ENCODE measurements around the gene IL32. TPM values are rescaled to one million over a fixed set of nuclear protein-coding genes. Genes with fewer than 3 reads are reported as not detected.

IL32 gene
- polyA plus RNA-seq, 4 donors = 127 to 1,061 (median 507) TPM

DNA sequence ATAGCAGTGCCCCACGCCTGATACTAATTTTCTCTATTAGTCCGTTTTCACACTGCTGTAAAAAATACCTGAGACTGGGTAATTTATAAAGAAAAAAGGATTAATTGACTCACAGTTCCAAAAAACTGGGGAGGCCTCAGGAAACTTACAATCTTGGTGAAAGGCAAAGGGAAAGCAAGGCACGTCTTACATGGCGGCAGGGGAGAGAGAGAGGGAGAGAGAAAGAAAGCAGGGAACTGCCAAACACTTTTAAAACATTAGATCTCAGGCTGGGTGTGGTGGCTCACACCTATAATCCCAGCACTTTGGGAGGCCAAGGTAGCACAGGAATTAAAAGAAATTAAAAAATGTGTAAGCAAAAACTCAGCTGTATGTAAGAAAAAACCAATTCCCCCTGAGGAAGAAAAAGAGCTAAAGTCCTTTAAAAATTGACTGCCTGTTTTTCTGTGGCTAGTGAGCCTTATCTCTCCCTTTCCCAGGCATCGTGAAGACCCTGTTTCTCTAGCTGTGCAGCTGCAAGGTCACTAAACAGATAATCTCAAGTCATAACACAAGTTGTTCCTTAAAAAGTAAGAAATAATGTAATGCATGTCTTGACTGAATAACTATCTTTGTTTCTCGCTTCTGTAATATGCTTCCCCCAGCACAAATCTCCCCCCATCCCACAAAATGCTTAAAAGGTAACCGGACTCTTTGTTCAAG is 19.7 kb downstream of the IL32 start:
- Histone ChIP-seq H3K9me3 (ENCODE audit: control insufficient read depth in 2 of 2, insufficient read depth in 1 of 2, low read depth in 1 of 2, low read length in 1 of 2) (no peaks in the 10 kb centered on the region), H3K4me3 (ENCODE audit: low read depth in 1 of 3, low read length in 3 of 3) (no peak overlapping the region), H3K4me1 (ENCODE audit: control insufficient read depth in 3 of 3, insufficient read depth in 2 of 3, low read depth in 1 of 3, low read length in 2 of 3) (peaks cover 0 to 48% (median 0%) of the 10 kb centered on the region in 3 donors), H3K27me3 (ENCODE audit: control insufficient read depth in 3 of 3, insufficient read depth in 3 of 3, low read length in 3 of 3) (no peaks in the 10 kb centered on the region), H3K27ac (ENCODE audit: low read depth in 1 of 3, low read length in 2 of 3) (peak overlapping the region in 1 of 3 donors; percentile 91), H3K36me3 (ENCODE audit: control insufficient read depth in 3 of 3, insufficient read depth in 2 of 3, low read depth in 1 of 3, low read length in 3 of 3) (peaks cover 0 to 12% (median 0%) of the 10 kb centered on the region in 3 donors)
- DNase-seq (no peak), FAIRE-seq (no peak)
- 72 to 77% (median 72%) methylated on average over 7 of the region's 7 CpGs for WGBS, 3 donors

DNA sequence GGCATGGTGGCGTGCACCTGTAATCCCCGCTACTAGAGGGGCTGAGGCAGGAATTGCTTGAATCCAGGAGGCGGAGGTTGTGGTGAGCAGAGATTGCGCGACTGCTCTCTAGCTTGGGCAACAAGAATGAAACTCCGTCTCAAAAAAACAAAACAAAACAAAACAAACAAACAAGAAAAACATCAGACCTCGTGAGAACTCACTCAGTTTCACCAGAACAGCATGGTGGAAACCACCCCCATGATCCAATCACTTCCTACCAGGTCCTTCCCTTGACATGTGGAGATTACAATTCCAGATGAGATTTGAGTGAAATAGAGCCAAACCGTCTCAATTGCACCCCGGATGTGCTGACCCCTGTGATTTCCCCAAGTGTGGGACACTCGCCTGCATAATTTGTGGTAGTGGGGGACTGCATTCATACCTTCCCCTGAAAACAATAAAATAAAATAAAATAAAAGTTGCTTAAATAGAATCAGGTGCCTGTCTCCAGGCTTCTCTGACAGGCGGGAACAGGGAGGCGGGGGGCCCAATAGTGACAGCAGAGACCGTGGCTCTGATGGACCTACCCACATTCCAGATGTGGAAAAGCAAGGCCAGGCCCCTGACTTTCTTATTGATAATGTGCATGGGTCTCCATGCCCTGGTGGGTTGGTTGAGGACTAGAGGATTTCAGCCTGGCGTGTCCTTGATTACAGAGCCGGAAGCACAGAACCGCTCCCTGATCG is 20.6 kb downstream of the IL32 start:
- WGBS, 3 donors = 57 to 73% (median 71%) methylated on average over 17 of the region's 17 CpGs
- DNase-seq (no peak), FAIRE-seq (no peak)
- no peaks in the 10 kb centered on the region for H3K9me3 ChIP-seq (ENCODE audit: control insufficient read depth in 2 of 2, insufficient read depth in 1 of 2, low read depth in 1 of 2, low read length in 1 of 2)
- peak overlapping the region in 2 of 3 donors; percentile 76 to 91 for H3K27ac ChIP-seq (ENCODE audit: low read depth in 1 of 3, low read length in 2 of 3)
- H3K4me1 ChIP-seq (ENCODE audit: control insufficient read depth in 3 of 3, insufficient read depth in 2 of 3, low read depth in 1 of 3, low read length in 2 of 3) = peaks cover 0 to 48% (median 0%) of the 10 kb centered on the region in 3 donors
- peak overlapping the region in 1 of 3 donors; percentile 50 for H3K4me3 ChIP-seq (ENCODE audit: low read depth in 1 of 3, low read length in 3 of 3)
- peaks cover 0 to 20% (median 0%) of the 10 kb centered on the region in 3 donors for H3K36me3 ChIP-seq (ENCODE audit: control insufficient read depth in 3 of 3, insufficient read depth in 2 of 3, low read depth in 1 of 3, low read length in 3 of 3)
- H3K27me3 ChIP-seq (ENCODE audit: control insufficient read depth in 3 of 3, insufficient read depth in 3 of 3, low read length in 3 of 3) = no peaks in the 10 kb centered on the region

DNA sequence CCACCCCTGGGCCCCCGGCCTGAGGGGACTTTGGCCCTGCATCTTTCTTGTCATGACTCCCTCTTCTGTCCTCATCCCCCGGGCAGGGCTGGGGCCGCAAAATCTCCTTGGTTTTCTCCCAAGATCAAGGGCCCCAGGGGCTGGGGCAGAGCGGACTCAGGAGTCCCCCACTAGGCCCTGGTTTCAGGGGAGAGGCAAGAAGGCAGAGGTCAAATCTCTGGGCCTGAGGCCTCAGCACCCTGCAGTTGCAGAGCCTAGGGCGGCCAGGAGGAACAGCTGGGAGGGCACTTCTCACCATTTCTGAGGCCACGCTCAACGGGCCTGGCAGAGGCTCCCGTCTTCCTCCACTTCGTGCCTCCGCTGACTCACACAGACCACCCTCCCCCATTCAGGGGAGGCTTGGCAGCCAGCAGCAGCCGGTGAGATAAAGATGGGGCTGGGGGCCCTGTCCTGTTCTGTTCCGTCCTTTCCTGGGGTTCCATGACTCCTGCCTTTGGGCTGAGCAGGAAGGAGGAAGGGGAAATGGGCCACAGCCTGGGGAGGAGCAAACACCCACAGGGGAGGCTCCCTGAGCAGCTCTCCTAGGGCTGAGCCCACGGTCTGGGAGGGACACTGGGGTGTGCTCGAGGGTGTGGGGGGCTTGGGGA is 21.3 kb downstream of the IL32 start:
- WGBS, 3 donors = 42 to 66% (median 49%) methylated on average over 14 of the region's 14 CpGs
- Histone ChIP-seq H3K9me3 (ENCODE audit: control insufficient read depth in 2 of 2, insufficient read depth in 1 of 2, low read depth in 1 of 2, low read length in 1 of 2) (no peaks in the 10 kb centered on the region), H3K4me3 (ENCODE audit: low read depth in 1 of 3, low read length in 3 of 3) (peak overlapping the region in 2 of 3 donors; percentile 1 to 50), H3K4me1 (ENCODE audit: control insufficient read depth in 3 of 3, insufficient read depth in 2 of 3, low read depth in 1 of 3, low read length in 2 of 3) (peaks cover 0 to 48% (median 0%) of the 10 kb centered on the region in 3 donors), H3K27ac (ENCODE audit: low read depth in 1 of 3, low read length in 2 of 3) (peak overlapping the region in 2 of 3 donors; percentile 76 to 91), H3K27me3 (ENCODE audit: control insufficient read depth in 3 of 3, insufficient read depth in 3 of 3, low read length in 3 of 3) (no peaks in the 10 kb centered on the region), H3K36me3 (ENCODE audit: control insufficient read depth in 3 of 3, insufficient read depth in 2 of 3, low read depth in 1 of 3, low read length in 3 of 3) (peaks cover 0 to 23% (median 0%) of the 10 kb centered on the region in 3 donors)
- DNase-seq (peak; percentile 53 to 94), FAIRE-seq (no peak)

DNA sequence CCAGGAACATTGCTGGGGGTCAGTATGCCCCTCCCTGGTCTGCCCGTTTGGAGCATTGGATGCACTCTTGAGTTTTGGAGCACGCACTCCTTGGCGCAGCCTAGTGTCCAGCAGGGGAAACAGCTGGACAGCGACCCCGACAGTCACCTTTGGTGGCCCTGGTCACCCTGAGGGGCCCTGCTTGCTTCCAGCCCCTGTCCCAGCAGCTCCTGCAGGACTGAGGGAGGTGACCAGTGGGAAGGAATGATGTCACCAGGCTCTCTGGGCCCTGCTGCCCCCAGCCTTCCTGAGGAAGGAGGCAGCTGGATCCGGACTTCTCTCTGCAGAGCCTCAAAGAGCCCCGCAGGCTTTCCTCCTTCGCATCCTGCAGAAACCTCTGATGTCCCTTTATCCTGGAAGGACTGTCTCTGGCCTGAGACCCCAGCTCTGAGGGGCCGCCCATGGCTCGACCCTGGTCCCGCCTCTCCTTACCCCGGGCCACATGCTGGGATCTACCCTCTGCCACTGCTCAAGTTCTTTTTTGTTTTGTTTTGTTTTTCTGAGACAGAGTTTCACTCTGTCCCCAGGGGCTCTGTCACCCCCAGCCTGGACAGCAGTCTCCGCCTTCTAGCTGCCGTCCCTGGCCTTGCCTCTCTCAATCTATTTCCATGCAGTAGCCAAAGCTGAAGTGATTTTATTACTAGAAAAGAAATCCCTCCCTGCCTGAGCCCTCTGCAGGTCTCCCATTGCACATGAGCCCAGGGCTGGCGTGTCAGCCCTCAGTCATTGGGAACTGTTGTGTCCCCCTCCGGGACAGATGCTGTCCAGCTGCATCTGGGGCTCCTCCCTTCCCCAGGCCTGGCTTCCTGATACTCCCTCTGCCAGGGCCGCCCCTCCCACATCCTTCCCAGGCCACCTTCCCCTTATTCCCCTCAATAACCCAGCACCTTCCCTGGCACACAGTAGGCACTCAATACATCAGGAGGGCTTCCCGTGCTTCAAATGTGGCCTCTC is 22.1 kb downstream of the IL32 start:
- peaks cover 0 to 48% (median 0%) of the 10 kb centered on the region in 3 donors for H3K4me1 ChIP-seq (ENCODE audit: control insufficient read depth in 3 of 3, insufficient read depth in 2 of 3, low read depth in 1 of 3, low read length in 2 of 3)
- peaks cover 0 to 23% (median 0%) of the 10 kb centered on the region in 3 donors for H3K36me3 ChIP-seq (ENCODE audit: control insufficient read depth in 3 of 3, insufficient read depth in 2 of 3, low read depth in 1 of 3, low read length in 3 of 3)
- DNase-seq = peak in 1 of 2 donors; percentile 62
- 56 to 82% (median 73%) methylated on average over 18 of the region's 18 CpGs for WGBS, 3 donors
- no peaks in the 10 kb centered on the region for H3K9me3 ChIP-seq (ENCODE audit: control insufficient read depth in 2 of 2, insufficient read depth in 1 of 2, low read depth in 1 of 2, low read length in 1 of 2)
- H3K27ac ChIP-seq (ENCODE audit: low read depth in 1 of 3, low read length in 2 of 3) = peak overlapping the region in 2 of 3 donors; percentile 76 to 91
- H3K27me3 ChIP-seq (ENCODE audit: control insufficient read depth in 3 of 3, insufficient read depth in 3 of 3, low read length in 3 of 3) = no peaks in the 10 kb centered on the region
- peak overlapping the region in 1 of 3 donors; percentile 50 for H3K4me3 ChIP-seq (ENCODE audit: low read depth in 1 of 3, low read length in 3 of 3)
- no peak for FAIRE-seq

DNA sequence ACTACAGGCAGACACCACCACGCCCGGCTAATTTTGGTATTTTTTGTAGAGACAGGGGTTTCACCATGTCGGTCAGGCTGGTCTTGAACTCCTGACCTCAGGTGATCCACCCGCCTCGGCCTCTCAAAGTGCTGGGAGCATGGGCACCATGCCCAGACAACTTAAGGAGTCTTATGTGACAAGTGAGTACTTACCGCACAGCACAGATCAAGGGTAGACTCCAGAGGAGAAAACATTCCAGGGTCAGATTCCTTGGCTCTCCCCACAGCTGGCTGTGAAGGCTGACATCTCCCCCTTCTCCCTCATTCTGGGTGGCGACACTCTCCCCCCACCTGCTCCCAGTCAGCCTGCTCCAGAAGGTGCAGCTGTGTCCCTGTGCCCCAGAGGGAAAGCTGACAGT is 23.0 kb downstream of the IL32 start:
- Histone ChIP-seq H3K36me3 (ENCODE audit: control insufficient read depth in 3 of 3, insufficient read depth in 2 of 3, low read depth in 1 of 3, low read length in 3 of 3) (peaks cover 0 to 22% (median 0%) of the 10 kb centered on the region in 3 donors), H3K4me3 (ENCODE audit: low read depth in 1 of 3, low read length in 3 of 3) (no peak overlapping the region), H3K9me3 (ENCODE audit: control insufficient read depth in 2 of 2, insufficient read depth in 1 of 2, low read depth in 1 of 2, low read length in 1 of 2) (no peaks in the 10 kb centered on the region), H3K27ac (ENCODE audit: low read depth in 1 of 3, low read length in 2 of 3) (no peak overlapping the region), H3K27me3 (ENCODE audit: control insufficient read depth in 3 of 3, insufficient read depth in 3 of 3, low read length in 3 of 3) (no peaks in the 10 kb centered on the region), H3K4me1 (ENCODE audit: control insufficient read depth in 3 of 3, insufficient read depth in 2 of 3, low read depth in 1 of 3, low read length in 2 of 3) (peaks cover 0 to 48% (median 0%) of the 10 kb centered on the region in 3 donors)
- no peak for DNase-seq
- FAIRE-seq = no peak
- 63 to 68% (median 66%) methylated on average over 7 of the region's 7 CpGs for WGBS, 3 donors

DNA sequence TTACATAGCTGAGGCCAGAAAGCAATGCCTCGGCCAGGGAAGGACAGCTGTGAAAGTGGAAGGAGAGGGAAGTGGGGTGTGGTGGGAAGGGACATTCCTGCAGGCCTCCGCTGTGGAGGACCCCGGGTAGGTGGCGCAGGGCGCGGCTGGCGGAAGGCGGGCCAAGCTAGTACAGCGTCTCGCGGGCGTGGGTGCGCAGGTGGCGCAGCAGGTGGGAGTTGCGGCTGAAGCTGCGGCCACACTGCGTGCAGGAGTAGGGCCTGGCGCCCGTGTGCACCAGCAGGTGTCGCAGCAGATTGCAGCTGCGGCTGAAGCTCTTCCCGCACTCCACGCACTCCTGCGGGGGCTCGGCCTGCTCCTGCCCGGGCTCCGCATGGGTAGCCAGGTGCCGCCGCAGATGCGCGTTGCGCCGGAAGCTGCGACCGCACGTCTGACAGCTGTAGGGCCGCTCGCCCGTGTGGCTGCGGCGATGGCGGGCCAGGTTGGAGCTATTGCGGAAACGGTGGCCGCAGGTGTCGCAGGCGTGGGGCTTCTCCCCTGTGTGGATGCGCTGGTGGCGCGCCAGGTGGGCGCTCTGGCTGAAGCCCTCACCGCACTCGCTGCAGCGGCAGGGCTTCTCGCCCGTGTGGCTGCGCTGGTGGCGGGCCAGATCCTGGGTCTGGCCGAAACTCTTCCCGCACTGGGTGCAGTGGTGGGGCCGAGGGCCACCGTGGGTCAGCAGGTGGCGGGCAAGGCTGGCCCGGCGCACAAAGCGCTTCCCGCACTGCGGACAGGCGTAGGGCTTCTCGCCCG is 23.7 kb downstream of the IL32 start:
- FAIRE-seq = no peak
- Histone ChIP-seq H3K27me3 (ENCODE audit: control insufficient read depth in 3 of 3, insufficient read depth in 3 of 3, low read length in 3 of 3) (no peaks in the 10 kb centered on the region), H3K9me3 (ENCODE audit: control insufficient read depth in 2 of 2, insufficient read depth in 1 of 2, low read depth in 1 of 2, low read length in 1 of 2) (no peaks in the 10 kb centered on the region), H3K27ac (ENCODE audit: low read depth in 1 of 3, low read length in 2 of 3) (no peak overlapping the region), H3K4me3 (ENCODE audit: low read depth in 1 of 3, low read length in 3 of 3) (no peak overlapping the region), H3K4me1 (ENCODE audit: control insufficient read depth in 3 of 3, insufficient read depth in 2 of 3, low read depth in 1 of 3, low read length in 2 of 3) (peaks cover 0 to 43% (median 0%) of the 10 kb centered on the region in 3 donors), H3K36me3 (ENCODE audit: control insufficient read depth in 3 of 3, insufficient read depth in 2 of 3, low read depth in 1 of 3, low read length in 3 of 3) (peaks cover 0 to 21% (median 0%) of the 10 kb centered on the region in 3 donors)
- DNase-seq = no peak
- 94 to 95% (median 95%) methylated on average over 62 to 71 of the region's 71 CpGs for WGBS, 3 donors
